CD8-positive, alpha-beta memory T cell (primary cell): ENCODE measurements around the gene GNLY. TPM values are rescaled to one million over a fixed set of nuclear protein-coding genes. Genes with fewer than 3 reads are reported as not detected.
A peak's percentile ranks its signal among the peaks of the same experiment; 100 is the strongest.

Experiments
- CTCF ChIA-PET: fragments of 350-600 bp; sonication (Branson Sonifier 250); formaldehyde crosslinking; loops from one replicate; lab custom pipeline; 2021; ENCODE audit warnings: antibody characterized with exemption; lab: Charles Lee
- POLR2A ChIA-PET: fragments of 350-600 bp; sonication (Branson Sonifier 250); formaldehyde crosslinking; loops from one replicate; lab custom pipeline; 2021; ENCODE audit warnings: antibody characterized with exemption; lab: Charles Lee
- DNase-seq, 5 donors: peaks; one replicate each; pipeline versions ENCODE4 v3.0.0 to v3.0.0-alpha.2; 2020 to 2022; ENCODE audit warnings: mixed read lengths in 1 of 5
- H3K27ac ChIP-seq: one replicate; pipeline ENCODE4 v1.7.0; 2013; ENCODE audit warnings: low read depth, mild to moderate bottlenecking, low read length, moderate library complexity
- H3K27me3 ChIP-seq: 2 replicates; pipeline ENCODE4 v1.7.0; 2013; ENCODE audit warnings: low read length, mild to moderate bottlenecking; ENCODE audit not compliant: insufficient read depth, poor library complexity, severe bottlenecking
- H3K36me3 ChIP-seq: 2 replicates; pipeline ENCODE4 v1.7.0; 2013; ENCODE audit warnings: mild to moderate bottlenecking, low read length, moderate library complexity; ENCODE audit not compliant: insufficient read depth
- H3K4me1 ChIP-seq: 2 replicates; pipeline ENCODE4 v1.7.0; 2013; ENCODE audit warnings: mild to moderate bottlenecking, low read length, moderate library complexity; ENCODE audit not compliant: insufficient read depth
- H3K4me3 ChIP-seq: 2 replicates; pipeline ENCODE4 v1.7.0; 2013; ENCODE audit warnings: mild to moderate bottlenecking, low read length
- H3K9me3 ChIP-seq: 2 replicates; pipeline ENCODE4 v1.7.0; 2013; ENCODE audit warnings: mild to moderate bottlenecking, low read length
- H3K27ac Mint-ChIP-seq, 8 donors: one replicate each; pipeline ENCODE4 v1.8.0; 2020 to 2021; ENCODE audit warnings: mixed read lengths in 8 of 8, mild to moderate bottlenecking in 6 of 8, inconsistent platforms in 3 of 8, moderate library complexity in 3 of 8
- H3K27me3 Mint-ChIP-seq, 2 donors: one replicate each; pipeline ENCODE4 v1.8.0; 2020 to 2021; ENCODE audit warnings: mixed read lengths in 2 of 2, mild to moderate bottlenecking in 1 of 2, moderate library complexity in 1 of 2
- H3K36me3 Mint-ChIP-seq, 3 donors: one replicate each; pipeline ENCODE4 v1.8.0; 2020 to 2021; ENCODE audit warnings: mixed read lengths in 3 of 3, inconsistent platforms in 1 of 3, mild to moderate bottlenecking in 1 of 3
- H3K4me1 Mint-ChIP-seq, 3 donors: one replicate each; pipeline ENCODE4 v1.8.0; 2020 to 2021; ENCODE audit warnings: mixed read lengths in 3 of 3, inconsistent platforms in 1 of 3, mild to moderate bottlenecking in 1 of 3
- H3K4me3 Mint-ChIP-seq, 7 donors: one replicate each; pipeline ENCODE4 v1.8.0; 2020 to 2021; ENCODE audit warnings: mixed read lengths in 7 of 7, mild to moderate bottlenecking in 6 of 7, moderate library complexity in 4 of 7, inconsistent platforms in 2 of 7
- H3K9me3 Mint-ChIP-seq, 5 donors: one replicate each; pipeline ENCODE4 v1.8.0; 2020 to 2022; ENCODE audit warnings: mixed read lengths in 5 of 5, mild to moderate bottlenecking in 3 of 5, moderate library complexity in 2 of 5, inconsistent platforms in 1 of 5
- polyA plus RNA-seq: library from polyadenylated mRNA; unstranded; fragments of 300-500 nt; fragmentation: Illumina TruSeq; gene quantifications from one replicate; pipeline ENCODE4 v1.2.3, GENCODE V29; 2021
- total RNA-seq, 2 experiments: library from RNA; stranded (reverse); gene quantifications; one replicate each; pipeline ENCODE4 v1.2.3, GENCODE V29; 2021

GNLY gene
- total and polyA plus RNA-seq, 3 experiments from 2014 or later = 7.7 to 953 (median 9.0) TPM

GRCh38 chr2:85702800-85703199 is 8.6 kb downstream of the GNLY start:
- Histone ChIP-seq H3K36me3 (no peaks in the 10 kb centered on the region), H3K27ac (no peak overlapping the region), H3K4me1 (peaks cover 7% of the 10 kb centered on the region), H3K27me3 (no peaks in the 10 kb centered on the region), H3K4me3 (no peak overlapping the region), H3K9me3 (no peaks in the 10 kb centered on the region)
- CTCF ChIA-PET = no interaction called here
- Mint-ChIP-seq H3K27me3 (peaks cover 1 to 14% of the 10 kb centered on the region in 2 donors), H3K4me1 (peaks cover 21 to 52% (median 28%) of the 10 kb centered on the region in 3 donors), H3K4me3 (no peak overlapping the region), H3K9me3 (no peaks in the 10 kb centered on the region), H3K27ac (peak overlapping the region in 6 of 8 donors; percentile 33 to 92 (median 77)), H3K36me3 (no peaks in the 10 kb centered on the region)
- POLR2A ChIA-PET = no interaction called here
- DNase-seq = no peak

GRCh38 chr2:85703329-85703728 is 9.2 kb downstream of the GNLY start:
- CTCF ChIA-PET = no interaction called here
- H3K27me3 Mint-ChIP-seq = peaks cover 1 to 18% of the 10 kb centered on the region in 2 donors
- DNase-seq = no peak
- peaks cover 7% of the 10 kb centered on the region for H3K4me1 ChIP-seq
- H3K36me3 ChIP-seq = no peaks in the 10 kb centered on the region
- H3K4me1 Mint-ChIP-seq = peaks cover 21 to 52% (median 28%) of the 10 kb centered on the region in 3 donors
- no peaks in the 10 kb centered on the region for H3K9me3 ChIP-seq
- H3K27ac Mint-ChIP-seq = peak overlapping the region in 3 of 8 donors; percentile 48 to 79 (median 72)
- H3K36me3 Mint-ChIP-seq = no peaks in the 10 kb centered on the region
- no peak overlapping the region for H3K4me3 ChIP-seq
- no peaks in the 10 kb centered on the region for H3K27me3 ChIP-seq
- POLR2A ChIA-PET = no interaction called here
- H3K9me3 Mint-ChIP-seq = no peaks in the 10 kb centered on the region
- no peak overlapping the region for H3K4me3 Mint-ChIP-seq
- H3K27ac ChIP-seq = no peak overlapping the region

- CTCF ChIA-PET = interaction anchor here (0.7 to 2.1 kb wide), 2 partner anchors 25 to 423 kb away, joined by 3 to 5 read pairs; no protein-coding TSS in a partner anchor
- peaks cover 21 to 52% (median 28%) of the 10 kb centered on the region in 3 donors for H3K4me1 Mint-ChIP-seq
Measured at GRCh38 chr2:85704038-85704437, 9.9 kb downstream of the GNLY start.

GRCh38 chr2:85704800-85705679 is 10.9 kb downstream of the GNLY start:
- Histone ChIP-seq H3K27me3 (no peaks in the 10 kb centered on the region), H3K4me1 (peaks cover 7% of the 10 kb centered on the region), H3K27ac (no peak overlapping the region), H3K36me3 (no peaks in the 10 kb centered on the region), H3K9me3 (no peaks in the 10 kb centered on the region), H3K4me3 (no peak overlapping the region)
- peaks cover 21 to 52% (median 28%) of the 10 kb centered on the region in 3 donors for H3K4me1 Mint-ChIP-seq
- peaks cover 4 to 21% of the 10 kb centered on the region in 2 donors for H3K27me3 Mint-ChIP-seq
- no peaks in the 10 kb centered on the region for H3K36me3 Mint-ChIP-seq
- H3K27ac Mint-ChIP-seq = peak overlapping the region; percentile 11 to 93 (median 66)
- CTCF ChIA-PET = interaction anchor here (1.9 to 4.0 kb wide), 3 partner anchors 24 to 68 kb away, joined by 5 to 30 read pairs (median 7); no protein-coding TSS in a partner anchor
- peak overlapping the region in 6 of 7 donors; percentile 1 to 74 (median 28) for H3K4me3 Mint-ChIP-seq
- no peaks in the 10 kb centered on the region for H3K9me3 Mint-ChIP-seq
- POLR2A ChIA-PET = no interaction called here
- DNase-seq = peak in 2 of 5 donors; percentile 12 to 47

More at GRCh38 chr2:85704038-85704437, 9.9 kb downstream of the GNLY start:
- Histone ChIP-seq H3K9me3 (no peaks in the 10 kb centered on the region), H3K36me3 (no peaks in the 10 kb centered on the region), H3K4me3 (no peak overlapping the region), H3K27ac (no peak overlapping the region), H3K4me1 (peaks cover 7% of the 10 kb centered on the region), H3K27me3 (no peaks in the 10 kb centered on the region)
- Mint-ChIP-seq H3K27me3 (peaks cover 1 to 21% of the 10 kb centered on the region in 2 donors), H3K4me3 (peak overlapping the region in 2 of 7 donors; percentile 8 to 52), H3K36me3 (no peaks in the 10 kb centered on the region), H3K9me3 (no peaks in the 10 kb centered on the region), H3K27ac (peak overlapping the region in 4 of 8 donors; percentile 10 to 90 (median 58))
- DNase-seq = no peak
- POLR2A ChIA-PET = no interaction called here

- Histone ChIP-seq H3K36me3 (no peaks in the 10 kb centered on the region), H3K27me3 (no peaks in the 10 kb centered on the region), H3K27ac (no peak overlapping the region), H3K4me3 (no peak overlapping the region), H3K4me1 (peaks cover 7% of the 10 kb centered on the region), H3K9me3 (no peaks in the 10 kb centered on the region)
- ChIA-PET POLR2A (interaction anchor here (0.6 kb wide), 1 partner anchor 20 kb away, joined by 3 read pairs; no protein-coding TSS in a partner anchor), CTCF (interaction anchor here (1.9 to 4.0 kb wide), 3 partner anchors 23 to 69 kb away, joined by 5 to 30 read pairs (median 7); no protein-coding TSS in a partner anchor)
- Mint-ChIP-seq H3K27ac (peak overlapping the region in 5 of 8 donors; percentile 36 to 93 (median 59)), H3K27me3 (peaks cover 6 to 21% of the 10 kb centered on the region in 2 donors), H3K4me3 (peak overlapping the region in 2 of 7 donors; percentile 24 to 68), H3K36me3 (no peaks in the 10 kb centered on the region), H3K9me3 (no peaks in the 10 kb centered on the region), H3K4me1 (peaks cover 21 to 52% (median 28%) of the 10 kb centered on the region in 3 donors)
- DNase-seq = no peak
Measured at GRCh38 chr2:85705680-85706039, 11.5 kb downstream of the GNLY start.

GRCh38 chr2:85706063-85706462 is 11.9 kb downstream of the GNLY start:
- Mint-ChIP-seq H3K4me3 (peak overlapping the region in 1 of 7 donors; percentile 12), H3K9me3 (no peaks in the 10 kb centered on the region), H3K27me3 (peaks cover 7 to 21% of the 10 kb centered on the region in 2 donors), H3K36me3 (no peaks in the 10 kb centered on the region), H3K27ac (peak overlapping the region in 4 of 8 donors; percentile 12 to 91 (median 68)), H3K4me1 (peaks cover 21 to 52% (median 28%) of the 10 kb centered on the region in 3 donors)
- DNase-seq = no peak
- H3K27ac ChIP-seq = no peak overlapping the region
- no peaks in the 10 kb centered on the region for H3K36me3 ChIP-seq
- CTCF ChIA-PET = interaction anchor here (1.9 to 4.0 kb wide), 4 partner anchors 8 to 69 kb away, joined by 5 to 30 read pairs (median 10); no protein-coding TSS in a partner anchor
- no peaks in the 10 kb centered on the region for H3K9me3 ChIP-seq
- H3K27me3 ChIP-seq = no peaks in the 10 kb centered on the region
- H3K4me3 ChIP-seq = no peak overlapping the region
- peaks cover 7% of the 10 kb centered on the region for H3K4me1 ChIP-seq
- POLR2A ChIA-PET = interaction anchor here (0.6 kb wide), 1 partner anchor 20 kb away, joined by 3 read pairs; no protein-coding TSS in a partner anchor

GRCh38 chr2:85706599-85707296 is 12.6 kb downstream of the GNLY start:
- no peak for DNase-seq
- H3K27ac ChIP-seq = no peak overlapping the region
- Mint-ChIP-seq H3K4me3 (peak overlapping the region in 2 of 7 donors; percentile 16 to 35), H3K36me3 (no peaks in the 10 kb centered on the region), H3K9me3 (no peaks in the 10 kb centered on the region), H3K4me1 (peaks cover 21 to 52% (median 28%) of the 10 kb centered on the region in 3 donors), H3K27ac (peak overlapping the region in 5 of 8 donors; percentile 72 to 92 (median 85)), H3K27me3 (peaks cover 11 to 21% of the 10 kb centered on the region in 2 donors)
- H3K27me3 ChIP-seq = no peaks in the 10 kb centered on the region
- ChIA-PET CTCF (interaction anchor here (0.9 to 4.0 kb wide), 11 partner anchors 8 to 279 kb away, joined by 3 to 30 read pairs (median 5); no protein-coding TSS in a partner anchor), POLR2A (no interaction called here)
- no peaks in the 10 kb centered on the region for H3K36me3 ChIP-seq
- no peaks in the 10 kb centered on the region for H3K9me3 ChIP-seq
- H3K4me3 ChIP-seq = no peak overlapping the region
- H3K4me1 ChIP-seq = peaks cover 7% of the 10 kb centered on the region
